ENCODE measurements around the gene SH3BGR.

Gene SH3BGR

DNA sequence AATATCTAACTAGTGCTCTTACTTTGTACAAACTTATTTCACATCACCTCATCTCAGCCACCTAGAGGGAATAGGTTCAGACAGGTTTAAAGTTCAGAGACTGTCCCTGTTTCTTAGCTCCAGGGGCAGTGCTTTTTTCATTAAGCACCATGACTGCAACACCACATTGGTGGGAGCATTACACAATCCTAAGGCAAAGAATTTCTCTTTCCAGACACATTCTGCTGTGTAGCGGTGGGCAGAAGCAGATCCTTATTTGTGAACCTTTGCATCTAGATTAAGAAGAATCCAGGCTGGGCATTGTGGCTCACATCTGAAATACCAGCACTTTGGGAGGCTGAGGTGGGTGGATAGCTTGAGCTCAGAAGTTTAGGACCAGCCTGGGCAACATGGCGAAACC, 22.3 kb upstream of the SH3BGR start:
- no peak overlapping the region for H2AFZ ChIP-seq (ENCODE audit: low read depth)
- no peaks in the 10 kb centered on the region for H3K27me3 ChIP-seq (ENCODE audit: insufficient read depth, low read depth)
- H3K36me3 ChIP-seq (ENCODE audit: insufficient read depth): no peaks in the 10 kb centered on the region
- H3K27ac ChIP-seq: no peak overlapping the region
- H3K4me2 ChIP-seq: no peak overlapping the region
- no peaks in the 10 kb centered on the region for H3K79me2 ChIP-seq (ENCODE audit: insufficient read depth, low read depth)
- H3K9ac ChIP-seq: no peak overlapping the region
- no peaks in the 10 kb centered on the region for H4K20me1 ChIP-seq (ENCODE audit: insufficient read depth)
- TF ChIP-seq, protein P1, sequence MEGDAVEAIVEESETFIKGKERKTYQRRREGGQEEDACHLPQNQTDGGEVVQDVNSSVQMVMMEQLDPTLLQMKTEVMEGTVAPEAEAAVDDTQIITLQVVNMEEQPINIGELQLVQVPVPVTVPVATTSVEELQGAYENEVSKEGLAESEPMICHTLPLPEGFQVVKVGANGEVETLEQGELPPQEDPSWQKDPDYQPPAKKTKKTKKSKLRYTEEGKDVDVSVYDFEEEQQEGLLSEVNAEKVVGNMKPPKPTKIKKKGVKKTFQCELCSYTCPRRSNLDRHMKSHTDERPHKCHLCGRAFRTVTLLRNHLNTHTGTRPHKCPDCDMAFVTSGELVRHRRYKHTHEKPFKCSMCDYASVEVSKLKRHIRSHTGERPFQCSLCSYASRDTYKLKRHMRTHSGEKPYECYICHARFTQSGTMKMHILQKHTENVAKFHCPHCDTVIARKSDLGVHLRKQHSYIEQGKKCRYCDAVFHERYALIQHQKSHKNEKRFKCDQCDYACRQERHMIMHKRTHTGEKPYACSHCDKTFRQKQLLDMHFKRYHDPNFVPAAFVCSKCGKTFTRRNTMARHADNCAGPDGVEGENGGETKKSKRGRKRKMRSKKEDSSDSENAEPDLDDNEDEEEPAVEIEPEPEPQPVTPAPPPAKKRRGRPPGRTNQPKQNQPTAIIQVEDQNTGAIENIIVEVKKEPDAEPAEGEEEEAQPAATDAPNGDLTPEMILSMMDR (conservative IDR thresholded peaks at IDR 0.05; ENCODE audit: low read depth, low read length): no peak
- no peaks in the 10 kb centered on the region for H3K4me1 ChIP-seq (ENCODE audit: low read depth, poor library complexity, severe bottlenecking)
- no peak overlapping the region for H3K4me3 ChIP-seq (IDR thresholded peaks at IDR 0.05; ENCODE audit: insufficient read depth, low read depth, low read length)

DNA sequence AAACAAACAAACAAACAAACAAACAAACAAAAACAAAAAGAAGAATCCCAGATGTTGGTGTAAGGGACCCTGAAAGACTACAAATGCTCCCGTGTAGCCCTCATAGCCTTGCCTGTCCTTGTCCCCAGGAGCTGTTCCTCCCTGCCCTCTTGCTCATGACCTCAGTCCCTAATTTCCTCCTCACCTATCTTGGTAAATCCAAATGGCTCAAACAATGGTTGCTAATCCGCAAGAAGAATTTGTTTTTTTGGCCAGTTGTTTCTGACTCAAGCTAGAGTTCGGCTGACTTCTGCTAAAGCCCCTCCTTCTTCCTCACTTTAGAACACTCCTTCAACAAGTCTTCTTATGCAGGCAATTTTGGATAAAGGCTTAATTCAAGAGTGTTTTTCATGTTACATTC, 21.8 kb upstream of the SH3BGR start:
- H3K27me3 ChIP-seq (ENCODE audit: insufficient read depth, low read depth): no peaks in the 10 kb centered on the region
- no peak overlapping the region for H3K4me2 ChIP-seq
- no peak overlapping the region for H3K4me3 ChIP-seq (IDR thresholded peaks at IDR 0.05; ENCODE audit: insufficient read depth, low read depth, low read length)
- no peak overlapping the region for H3K9ac ChIP-seq
- H4K20me1 ChIP-seq (ENCODE audit: insufficient read depth): no peaks in the 10 kb centered on the region
- no peaks in the 10 kb centered on the region for H3K79me2 ChIP-seq (ENCODE audit: insufficient read depth, low read depth)
- TF ChIP-seq, protein P1 (conservative IDR thresholded peaks at IDR 0.05; ENCODE audit: low read depth, low read length): no peak
- no peaks in the 10 kb centered on the region for H3K4me1 ChIP-seq (ENCODE audit: low read depth, poor library complexity, severe bottlenecking)
- H3K36me3 ChIP-seq (ENCODE audit: insufficient read depth): no peaks in the 10 kb centered on the region
- H2AFZ ChIP-seq (ENCODE audit: low read depth): no peak overlapping the region
- no peak overlapping the region for H3K27ac ChIP-seq

DNA sequence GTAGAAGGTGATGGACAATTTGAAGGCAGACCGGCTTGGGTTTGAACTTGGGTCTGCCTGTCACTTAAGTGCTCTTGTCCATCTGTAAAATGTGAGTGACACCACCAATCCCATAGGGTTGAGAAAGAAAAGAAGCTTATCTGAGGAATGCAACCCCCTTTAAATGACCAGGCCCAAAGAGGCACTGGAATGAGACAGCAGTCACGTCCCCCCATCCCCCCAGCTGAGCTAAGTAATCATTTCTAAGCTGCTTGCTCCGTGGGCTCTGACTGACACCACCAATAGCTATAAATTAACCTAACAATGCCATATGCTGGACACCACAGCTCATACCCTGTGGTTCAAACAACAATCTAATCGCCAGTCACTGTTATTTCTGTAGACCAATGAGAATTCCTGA, 21.3 kb upstream of the SH3BGR start:
- TF ChIP-seq, protein P1 (conservative IDR thresholded peaks at IDR 0.05; ENCODE audit: low read depth, low read length): no peak
- H3K4me3 ChIP-seq (IDR thresholded peaks at IDR 0.05; ENCODE audit: insufficient read depth, low read depth, low read length): no peak overlapping the region
- H3K4me1 ChIP-seq (ENCODE audit: low read depth, poor library complexity, severe bottlenecking): no peaks in the 10 kb centered on the region
- H3K27ac ChIP-seq: no peak overlapping the region
- no peaks in the 10 kb centered on the region for H4K20me1 ChIP-seq (ENCODE audit: insufficient read depth)
- H3K4me2 ChIP-seq: no peak overlapping the region
- no peaks in the 10 kb centered on the region for H3K27me3 ChIP-seq (ENCODE audit: insufficient read depth, low read depth)
- no peak overlapping the region for H2AFZ ChIP-seq (ENCODE audit: low read depth)
- H3K79me2 ChIP-seq (ENCODE audit: insufficient read depth, low read depth): no peaks in the 10 kb centered on the region
- H3K36me3 ChIP-seq (ENCODE audit: insufficient read depth): no peaks in the 10 kb centered on the region
- no peak overlapping the region for H3K9ac ChIP-seq

DNA sequence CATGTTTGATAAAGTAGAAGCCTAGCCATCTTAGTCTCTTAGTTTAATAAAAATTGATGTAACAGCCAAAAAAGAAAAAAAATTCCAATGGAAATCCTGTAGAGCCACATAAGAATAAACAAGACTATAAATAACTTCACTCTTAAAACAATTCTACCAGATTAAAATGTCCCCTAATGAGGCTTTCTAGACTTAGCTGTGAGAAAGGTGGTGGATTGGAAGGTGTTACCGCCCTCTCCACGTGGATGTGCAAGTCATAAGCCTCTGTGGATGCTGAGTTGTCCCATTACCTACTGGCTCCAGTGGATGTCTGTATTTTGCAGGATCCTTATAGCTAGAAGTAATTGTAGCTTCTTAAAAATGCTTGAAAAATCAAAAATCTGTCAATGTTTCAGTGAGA, 20.8 kb upstream of the SH3BGR start:
- no peaks in the 10 kb centered on the region for H4K20me1 ChIP-seq (ENCODE audit: insufficient read depth)
- H3K79me2 ChIP-seq (ENCODE audit: insufficient read depth, low read depth): no peaks in the 10 kb centered on the region
- no peak overlapping the region for H3K9ac ChIP-seq
- H3K4me2 ChIP-seq: no peak overlapping the region
- no peaks in the 10 kb centered on the region for H3K27me3 ChIP-seq (ENCODE audit: insufficient read depth, low read depth)
- no peaks in the 10 kb centered on the region for H3K4me1 ChIP-seq (ENCODE audit: low read depth, poor library complexity, severe bottlenecking)
- H3K4me3 ChIP-seq (IDR thresholded peaks at IDR 0.05; ENCODE audit: insufficient read depth, low read depth, low read length): no peak overlapping the region
- H2AFZ ChIP-seq (ENCODE audit: low read depth): no peak overlapping the region
- TF ChIP-seq, protein P1 (conservative IDR thresholded peaks at IDR 0.05; ENCODE audit: low read depth, low read length): no peak
- H3K27ac ChIP-seq: no peak overlapping the region
- H3K36me3 ChIP-seq (ENCODE audit: insufficient read depth): no peaks in the 10 kb centered on the region

DNA sequence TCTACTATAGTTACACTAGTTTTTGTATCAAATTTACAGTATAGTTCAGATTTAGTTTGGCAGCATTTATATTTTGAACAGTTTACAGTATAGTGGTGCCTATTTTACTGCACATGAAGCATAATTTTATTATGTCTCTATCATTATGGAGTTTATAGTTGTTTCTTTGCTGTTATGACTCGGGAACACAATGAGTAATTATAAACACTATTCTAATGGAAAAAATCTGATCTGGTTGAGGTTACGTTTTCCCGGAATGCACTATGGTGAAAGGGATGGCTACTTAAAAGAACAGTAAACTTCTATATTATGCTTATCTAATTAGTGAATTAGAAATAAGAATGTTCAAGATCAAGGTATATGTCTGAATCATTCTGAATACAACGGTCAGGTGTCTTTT, 16.8 kb upstream of the SH3BGR start:
- Histone ChIP-seq H3K27ac (no peak overlapping the region), H3K4me3 (IDR thresholded peaks at IDR 0.05; ENCODE audit: insufficient read depth, low read depth, low read length) (no peak overlapping the region), H3K36me3 (ENCODE audit: insufficient read depth) (no peaks in the 10 kb centered on the region), H2AFZ (ENCODE audit: low read depth) (no peak overlapping the region), H3K4me2 (no peak overlapping the region), H3K4me1 (ENCODE audit: low read depth, poor library complexity, severe bottlenecking) (no peaks in the 10 kb centered on the region), H3K9ac (no peak overlapping the region), H3K79me2 (ENCODE audit: insufficient read depth, low read depth) (no peaks in the 10 kb centered on the region), H3K27me3 (ENCODE audit: insufficient read depth, low read depth) (no peaks in the 10 kb centered on the region), H4K20me1 (ENCODE audit: insufficient read depth) (no peaks in the 10 kb centered on the region)
- TF ChIP-seq, protein P1 (conservative IDR thresholded peaks at IDR 0.05; ENCODE audit: low read depth, low read length): no peak

All from KMS-11 (cell line).